GM18519 (cell line): Measurements from ENCODE around the gene GOLGA6A.
"Not testable (repeated sequence)": the region's sequence is repeated elsewhere in the genome, so short reads cannot be mapped to it uniquely, and the experiment has no call there.

Experiments
- ATAC-seq: cut with Tn5 transposase; IDR thresholded peaks from one replicate; pipeline ENCODE4 v1.9.1; 2021; ENCODE audit warnings: mild to moderate bottlenecking, moderate library complexity; ENCODE audit not compliant: unreplicated experiment, low FRiP score

GOLGA6A gene

GRCh38 chr15:74082450-74082849 is at the start of gene GOLGA6A:
Gene GOLGA6A, minus strand, starts transcription at chr15:74082550. Its CDS starts 41 bp downstream, at chr15:74082509.
- ATAC-seq: not testable (repeated sequence)

GRCh38 chr15:74131628-74132413 is 49.5 kb upstream of the GOLGA6A start:
- no peak for ATAC-seq

GRCh38 chr15:74130849-74131627 is 48.7 kb upstream of the GOLGA6A start:
- no peak for ATAC-seq

- ATAC-seq: no peak
These were observed 48.0 kb upstream of the GOLGA6A start, which contains the start of gene ISLR2 for GRCh38 chr15:74130155-74130848. Gene ISLR2, plus strand, starts transcription at chr15:74130586. Its CDS starts 2,169 bp downstream, at chr15:74132755.

GRCh38 chr15:74129586-74130154 is 47.3 kb upstream of the GOLGA6A start:
- ATAC-seq: no peak

- no peak for ATAC-seq
These were observed 46.6 kb upstream of the GOLGA6A start for GRCh38 chr15:74128785-74129585.

- no peak for ATAC-seq
These were observed 45.8 kb upstream of the GOLGA6A start for GRCh38 chr15:74127954-74128784.

- ATAC-seq: no peak
These were observed 45.1 kb upstream of the GOLGA6A start for GRCh38 chr15:74127255-74127953.

GRCh38 chr15:74124759-74125158 is 42.4 kb upstream of the GOLGA6A start:
- ATAC-seq: no peak

- ATAC-seq: no peak
These were observed 41.8 kb upstream of the GOLGA6A start for GRCh38 chr15:74124196-74124595.

- ATAC-seq: no peak
These were observed 41.3 kb upstream of the GOLGA6A start for GRCh38 chr15:74123658-74124057.

- ATAC-seq: no peak
These were observed 40.7 kb upstream of the GOLGA6A start for GRCh38 chr15:74123131-74123429.

GRCh38 chr15:74122403-74123130 is 40.2 kb upstream of the GOLGA6A start:
- no peak for ATAC-seq

- no peak for ATAC-seq
These were observed 39.5 kb upstream of the GOLGA6A start for GRCh38 chr15:74121858-74122257.

GRCh38 chr15:74121039-74121438 is 38.7 kb upstream of the GOLGA6A start:
- ATAC-seq: no peak

- no peak for ATAC-seq
These were observed 38.1 kb upstream of the GOLGA6A start for GRCh38 chr15:74120426-74120825.

GRCh38 chr15:74109713-74110112 is 27.4 kb upstream of the GOLGA6A start:
- ATAC-seq: no peak

- not testable (repeated sequence) for ATAC-seq
These were observed 26.3 kb upstream of the GOLGA6A start for GRCh38 chr15:74108611-74109010.
